Measurements from ENCODE around the gene OR3A2.
"Not testable (repeated sequence)": the region's sequence is repeated elsewhere in the genome, so short reads cannot be mapped to it uniquely, and the experiment has no call there.

The OR3A2 gene

DNA sequence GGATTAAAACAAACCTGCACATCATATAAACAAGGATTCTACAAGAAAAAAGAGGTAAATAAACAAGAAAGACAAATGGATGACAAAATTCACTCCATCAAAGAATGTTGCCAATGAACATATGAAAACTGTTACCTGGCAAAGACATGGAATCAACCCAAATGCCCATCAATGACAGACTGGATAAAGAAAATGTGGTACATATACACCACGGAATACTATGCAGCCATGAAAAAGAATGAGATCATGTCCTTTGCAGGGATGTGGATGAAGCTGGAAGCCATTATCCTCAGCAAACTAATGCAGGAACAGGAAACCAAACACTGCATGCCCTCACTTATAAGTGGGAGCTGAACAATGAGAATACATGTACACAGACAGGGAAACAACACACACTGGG is 92.6 kb downstream of the OR3A2 start:
- not testable (repeated sequence) for DNase-seq (ENCODE audit: low read depth, low spot score)

DNA sequence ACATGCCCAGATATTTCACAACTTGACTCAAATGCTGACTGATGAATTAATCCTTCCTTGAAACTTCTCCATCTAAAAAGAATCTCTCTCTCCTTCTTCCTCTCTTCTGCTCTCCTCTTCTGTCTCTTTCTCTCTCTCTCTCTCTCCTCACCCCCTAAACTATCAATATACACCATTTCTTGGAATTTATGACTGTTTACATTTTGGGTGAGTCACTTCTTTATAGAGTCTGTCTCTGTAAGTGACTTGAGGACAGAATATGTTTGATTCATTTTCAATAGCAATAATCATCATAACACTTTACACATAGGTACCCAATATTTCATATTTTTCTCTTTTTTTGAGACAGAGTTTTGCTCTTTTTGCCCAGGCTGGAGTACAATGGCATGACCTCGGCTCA is 103.2 kb downstream of the OR3A2 start:
- DNase-seq (ENCODE audit: low read depth, low spot score), result no peak

DNA sequence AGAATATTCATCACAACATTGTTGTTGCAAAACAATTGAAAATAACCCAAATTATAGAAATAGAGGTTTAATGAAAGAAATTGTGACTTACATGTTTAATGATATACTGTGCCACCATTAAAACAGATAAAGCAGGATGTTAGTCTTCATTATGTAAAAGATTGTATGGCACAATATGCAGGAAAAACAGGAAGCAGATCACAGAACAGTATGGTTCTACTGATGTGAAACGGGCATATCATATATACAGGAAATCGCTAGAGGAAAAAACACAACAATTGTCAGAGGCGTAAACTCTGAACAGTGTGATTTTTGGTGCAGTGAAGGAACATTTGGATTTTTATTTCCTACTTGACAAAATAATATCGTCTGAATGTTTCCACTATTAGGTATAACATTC is 110.0 kb downstream of the OR3A2 start:
- DNase-seq (ENCODE audit: low read depth, low spot score), result no peak

DNA sequence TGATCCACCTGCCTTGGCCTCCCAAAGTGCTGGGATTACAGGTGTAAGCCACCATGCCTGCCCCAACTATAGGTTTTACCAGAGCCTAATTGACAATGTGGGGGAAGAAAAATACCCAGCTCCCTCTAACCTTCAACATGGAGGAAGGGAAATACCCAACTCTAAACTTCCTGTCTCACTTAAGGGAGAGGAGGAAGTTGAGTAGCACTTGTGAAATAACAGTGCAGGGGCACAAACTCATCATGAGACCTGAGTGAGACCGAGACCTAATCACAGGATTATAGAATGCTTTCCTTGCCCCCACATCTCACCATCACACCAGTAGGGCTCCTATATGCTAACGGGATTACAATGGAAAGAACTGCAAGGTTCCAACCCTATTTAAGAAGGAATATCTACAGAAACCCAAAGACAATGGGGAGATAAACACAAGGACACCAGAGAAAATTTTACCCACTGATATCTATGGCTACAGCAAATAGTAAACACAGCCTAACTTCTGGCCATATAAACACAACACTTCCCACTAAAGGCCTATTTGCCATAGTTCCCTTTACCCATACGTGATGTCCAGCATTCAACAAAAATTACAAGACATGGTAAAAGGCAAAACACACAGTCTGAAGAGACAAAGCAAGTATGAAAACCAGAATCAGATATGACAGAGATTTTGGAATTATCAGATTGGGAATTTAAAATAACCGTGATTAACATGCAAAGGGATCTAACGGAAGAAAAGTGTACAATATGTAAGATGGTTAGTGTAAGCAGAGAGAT is 114.8 kb downstream of the OR3A2 start:
- no peak for DNase-seq (ENCODE audit: low read depth, low spot score)

DNA sequence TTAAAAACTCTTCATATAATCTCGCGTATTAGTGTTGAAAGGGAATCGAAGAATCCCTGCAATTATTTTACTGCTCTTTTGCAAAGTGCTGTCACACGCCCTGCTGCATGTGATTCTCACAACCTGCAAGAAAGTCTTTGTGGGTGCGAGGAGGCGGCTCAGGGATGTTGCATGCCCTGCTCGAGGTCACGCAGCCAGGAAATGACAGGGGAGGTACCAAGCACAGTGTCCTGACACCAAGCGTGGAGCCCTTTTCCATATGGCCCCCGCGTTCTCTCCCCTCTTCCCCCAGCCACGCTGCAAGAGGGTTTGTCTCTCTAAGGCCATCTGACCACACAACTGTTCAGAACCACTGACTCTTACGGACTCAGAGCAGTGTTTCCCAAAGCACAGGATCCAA is 125.5 kb downstream of the OR3A2 start:
- DNase-seq (ENCODE audit: low read depth, low spot score), result no peak

DNA sequence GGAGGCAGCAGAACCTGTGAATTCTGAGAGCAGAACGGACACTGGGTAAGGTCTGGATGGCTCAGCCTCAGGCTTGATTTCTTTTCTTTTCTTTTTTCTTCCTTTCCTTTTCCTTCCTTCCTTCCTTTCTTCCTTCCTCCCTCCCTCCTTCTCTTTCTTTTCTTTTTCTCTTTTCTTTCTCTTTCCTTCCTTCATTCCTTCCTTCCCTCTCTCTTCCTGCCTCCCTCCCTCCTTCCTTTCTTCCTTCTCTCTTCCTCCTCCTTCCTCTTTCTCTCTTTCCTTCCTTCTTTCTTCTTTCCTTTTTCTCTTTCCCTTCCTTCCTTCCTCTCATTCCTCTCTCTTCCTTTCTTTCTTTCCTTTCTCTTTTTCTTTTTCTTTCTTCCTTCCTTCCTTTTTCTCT is 125.9 kb downstream of the OR3A2 start:
- DNase-seq (ENCODE audit: low read depth, low spot score), result no peak

DNA sequence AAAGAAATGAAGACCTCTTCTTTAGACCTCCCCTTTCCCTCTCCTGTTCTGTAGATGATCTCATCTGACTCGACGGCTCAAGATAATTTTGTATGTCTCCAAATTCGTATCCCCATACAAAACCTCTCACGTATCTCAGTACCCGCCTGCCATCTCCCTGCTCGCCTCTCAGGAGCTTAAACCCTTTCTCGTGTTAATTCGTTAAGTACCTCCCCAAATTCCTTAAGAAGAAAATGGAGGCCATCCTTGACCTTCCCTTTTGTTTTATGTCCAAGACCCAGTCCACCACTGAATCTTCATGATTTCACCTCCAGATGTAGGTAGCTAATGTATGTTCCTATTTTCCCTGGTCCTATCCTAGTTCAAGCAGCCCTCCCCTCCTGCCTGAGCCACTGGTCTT is 129.5 kb downstream of the OR3A2 start:
- DNase-seq (ENCODE audit: low read depth, low spot score), result no peak

DNA sequence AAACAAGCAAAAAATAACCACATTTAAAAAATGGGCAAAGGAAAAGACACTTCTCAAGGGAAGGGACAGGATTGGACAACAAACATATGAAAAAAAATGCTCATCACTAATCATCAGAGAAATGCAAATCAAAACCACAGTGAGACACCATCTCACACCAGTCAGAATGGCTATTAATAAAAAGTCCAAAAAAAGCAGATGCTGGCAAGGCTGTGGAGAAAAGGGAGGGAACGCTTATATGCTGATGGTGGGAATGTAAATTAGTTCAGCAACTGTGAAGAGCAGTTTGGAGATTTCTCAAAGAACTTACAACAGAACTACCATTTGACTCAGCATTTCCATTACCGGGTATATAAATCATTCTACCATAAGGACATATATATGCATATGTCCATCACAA is 137.1 kb downstream of the OR3A2 start:
- DNase-seq (ENCODE audit: low read depth, low spot score), result not testable (repeated sequence)

DNA sequence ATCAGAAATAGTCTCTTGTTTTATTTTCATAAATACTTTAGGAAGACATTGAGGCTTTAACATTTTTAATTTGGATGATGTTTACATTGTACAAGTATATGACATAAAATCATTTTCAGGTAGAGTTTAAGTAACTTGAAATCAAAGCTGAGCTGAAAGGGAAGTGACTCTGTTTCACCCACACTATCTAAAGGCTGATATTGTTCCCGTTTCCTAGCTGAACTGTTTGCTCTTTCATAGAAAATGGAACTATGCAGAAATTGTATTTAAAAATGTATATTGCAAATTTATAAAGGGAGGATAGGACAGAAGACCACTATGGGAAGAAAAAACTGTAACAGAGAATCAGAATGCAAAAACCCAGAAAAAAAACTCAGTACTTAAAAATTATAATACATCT is 141.3 kb downstream of the OR3A2 start:
- DNase-seq (ENCODE audit: low read depth, low spot score), result not testable (repeated sequence)

DNA sequence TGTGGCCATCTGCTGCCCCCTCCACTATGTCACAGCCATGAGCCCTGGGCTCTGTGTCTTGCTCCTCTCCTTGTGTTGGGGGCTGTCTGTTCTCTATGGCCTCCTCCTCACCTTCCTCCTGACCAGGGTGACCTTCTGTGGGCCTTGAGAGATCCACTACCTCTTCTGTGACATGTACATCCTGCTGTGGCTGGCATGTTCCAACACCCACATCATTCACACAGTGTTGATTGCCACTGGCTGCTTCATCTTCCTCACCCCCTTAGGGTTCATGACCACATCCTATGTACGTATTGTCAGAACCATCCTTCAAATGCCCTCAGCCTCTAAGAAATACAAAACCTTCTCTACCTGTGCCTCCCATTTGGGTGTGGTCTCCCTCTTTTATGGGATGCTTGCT is 145.1 kb downstream of the OR3A2 start:
- not testable (repeated sequence) for DNase-seq (ENCODE audit: low read depth, low spot score)

DNA sequence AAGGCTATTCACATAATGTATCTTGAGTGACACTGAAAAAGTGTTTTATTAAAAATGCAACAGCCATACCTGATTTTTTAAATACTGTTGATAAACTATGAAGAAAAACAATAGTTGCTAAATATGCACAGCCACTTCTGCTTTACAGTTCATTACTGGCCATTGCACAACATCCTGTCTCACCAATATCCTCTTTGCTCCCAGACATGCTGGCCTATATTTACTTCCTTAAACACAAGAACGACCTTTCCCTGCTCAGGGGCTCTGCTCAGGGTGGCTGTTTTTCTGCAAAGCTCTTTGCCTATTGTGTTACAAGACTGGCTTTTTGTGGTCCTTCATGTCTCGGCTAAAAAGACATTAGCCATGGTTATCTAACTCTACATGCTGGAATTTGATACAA is 147.4 kb downstream of the OR3A2 start:
- DNase-seq (ENCODE audit: low read depth, low spot score), result not testable (repeated sequence)

DNA sequence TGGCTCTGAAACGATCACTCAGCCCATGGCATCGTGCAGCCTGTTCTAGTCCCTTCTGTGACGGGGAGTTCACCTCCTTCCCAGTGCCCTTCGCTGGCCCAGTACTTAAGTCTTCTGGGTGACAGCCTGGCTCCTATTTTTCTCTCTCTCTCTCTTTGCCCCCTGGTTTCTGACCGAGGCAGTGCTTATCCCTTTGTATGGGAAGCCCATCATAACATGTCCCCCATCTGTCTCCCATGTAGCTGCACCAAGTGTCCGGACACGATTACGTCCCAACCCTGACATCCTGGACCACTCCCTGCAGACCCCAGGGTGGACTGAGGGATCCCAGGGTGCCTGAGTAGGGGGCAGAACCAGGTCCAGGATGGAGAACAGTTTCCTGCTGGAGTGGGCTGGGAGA is 153.8 kb downstream of the OR3A2 start:
- DNase-seq (ENCODE audit: low read depth, low spot score), result not testable (repeated sequence)
